Activated CD4-positive, alpha-beta T cell treated with anti-CD3 and anti-CD28 coated beads, Interleukin-2, amount 50 U/mL, for 24 hours (primary cell): ENCODE results near the gene SAFB2.

Experiments
- DNase-seq, 2 donors: peaks; one replicate each; pipeline ENCODE4 v3.0.0-alpha.2; 2020; ENCODE audit warnings: low read depth in 1 of 2, low spot score in 1 of 2

Gene SAFB2

DNA sequence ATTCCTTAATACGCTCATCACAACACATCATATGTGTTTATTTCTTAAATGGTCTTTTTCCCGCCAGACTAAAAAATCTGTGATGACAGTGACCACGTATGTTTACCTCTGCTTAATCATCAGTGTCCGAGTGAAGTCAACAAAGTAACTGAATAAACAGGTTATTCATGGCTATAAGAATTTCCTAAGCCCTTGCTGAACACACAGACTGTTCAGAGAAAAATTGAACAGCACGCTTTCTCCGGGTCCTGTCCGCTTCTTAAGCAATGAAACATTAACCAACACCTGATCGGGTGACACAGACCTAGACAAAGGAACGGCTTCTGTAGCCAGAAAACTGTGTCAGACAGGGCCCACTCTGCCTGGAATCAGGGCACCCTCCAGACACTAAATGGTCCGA, 14.3 kb downstream of the SAFB2 start:
- DNase-seq: no peak

DNA sequence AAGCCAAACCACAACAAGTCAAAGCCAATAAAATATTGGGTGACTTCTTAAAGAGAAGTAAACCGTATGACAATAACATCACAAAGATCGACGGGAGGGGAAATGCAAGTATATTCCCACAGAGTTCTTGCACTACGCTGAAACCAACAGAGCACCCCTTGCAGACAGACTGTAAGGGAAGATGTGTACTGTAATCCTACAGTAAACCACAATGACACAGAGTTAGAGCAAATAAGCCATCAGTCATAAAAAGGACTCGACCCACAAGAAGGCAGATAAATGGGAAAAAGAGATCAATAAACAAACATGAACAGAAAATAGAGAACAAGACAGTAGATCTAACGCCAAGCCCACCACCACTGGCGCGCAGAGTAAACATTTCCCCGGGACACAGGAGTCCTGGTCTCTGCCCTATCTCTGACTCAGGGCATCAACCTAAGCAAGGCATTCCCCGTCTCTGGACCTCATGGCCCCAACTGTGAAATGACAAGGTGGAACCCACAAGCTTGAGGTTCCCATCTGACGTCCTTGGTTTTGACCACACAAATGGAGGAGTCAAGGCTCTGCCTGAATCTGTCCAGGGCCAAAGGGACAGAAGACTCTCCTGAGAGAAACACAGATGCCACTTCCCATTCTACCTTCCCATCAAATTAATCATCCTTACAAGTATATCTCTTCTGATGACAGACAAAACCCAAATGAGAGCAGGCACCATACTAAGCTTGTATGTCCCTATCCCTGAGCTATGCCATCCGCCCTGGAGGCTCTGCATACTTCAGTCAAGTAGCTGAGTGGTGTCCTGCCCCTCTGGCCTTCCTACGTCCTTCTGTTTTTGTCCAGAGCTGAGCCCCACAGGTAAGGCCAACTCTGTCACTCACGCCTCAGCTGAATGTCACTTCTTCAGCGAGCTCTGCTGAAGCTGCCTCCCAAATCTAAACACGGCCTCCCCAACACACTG, 15.0 kb downstream of the SAFB2 start:
- DNase-seq: no peak

DNA sequence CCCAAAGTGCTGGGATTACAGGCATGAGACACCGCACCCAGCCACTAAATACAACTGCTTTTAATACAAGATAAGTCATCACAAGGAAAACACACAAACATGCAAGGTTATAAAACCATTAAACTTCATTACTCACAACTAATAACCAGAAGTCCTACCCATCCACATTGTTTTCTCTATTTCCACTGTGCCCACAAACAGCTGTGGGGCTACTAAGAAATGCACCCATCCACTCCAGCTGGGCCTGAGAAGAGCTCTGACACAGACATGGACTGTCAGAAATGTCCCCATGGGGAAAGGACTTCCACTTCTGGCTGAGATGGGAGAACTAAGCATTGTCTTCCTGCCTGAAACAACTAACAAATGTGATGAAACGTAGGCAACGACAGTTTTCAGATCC, 17.2 kb downstream of the SAFB2 start:
- no peak for DNase-seq

DNA sequence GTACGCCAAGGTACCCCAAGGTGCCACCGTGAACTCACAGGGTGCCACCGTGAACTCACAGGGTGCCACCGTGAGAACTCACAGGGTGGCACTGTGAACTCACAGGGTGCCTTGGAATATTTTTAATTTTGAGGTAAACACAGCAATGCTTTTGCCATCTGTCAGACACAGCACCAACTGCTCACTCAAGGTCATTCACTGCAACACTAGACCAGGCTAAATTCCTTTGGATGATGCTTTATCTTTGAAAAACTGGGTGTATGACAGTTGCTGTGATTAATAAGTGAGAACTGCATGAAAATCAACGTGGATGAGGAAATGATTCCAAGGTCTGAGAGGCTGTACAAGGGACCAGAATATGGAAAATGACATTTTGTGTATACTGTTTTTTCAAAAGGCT, 18.9 kb downstream of the SAFB2 start:
- no peak for DNase-seq

DNA sequence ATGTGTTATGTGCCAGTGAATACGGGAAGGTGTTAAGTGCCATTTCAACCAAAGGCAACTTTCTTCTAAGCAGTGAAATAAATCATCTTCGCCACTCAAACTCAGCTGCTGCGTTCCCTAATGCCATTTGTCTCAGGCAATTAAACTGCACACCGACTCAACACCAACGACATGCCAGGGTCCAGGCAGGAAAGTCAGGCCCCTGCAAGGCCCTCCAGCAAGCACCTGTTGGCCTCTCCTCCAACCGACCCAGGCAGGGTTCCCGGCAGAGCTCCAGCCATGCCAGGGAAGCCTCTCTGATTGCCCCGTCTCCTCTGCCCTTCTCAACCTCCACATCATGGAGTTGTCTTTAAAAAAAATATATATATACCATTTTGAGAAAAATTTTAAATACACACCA, 21.8 kb downstream of the SAFB2 start:
- no peak for DNase-seq

DNA sequence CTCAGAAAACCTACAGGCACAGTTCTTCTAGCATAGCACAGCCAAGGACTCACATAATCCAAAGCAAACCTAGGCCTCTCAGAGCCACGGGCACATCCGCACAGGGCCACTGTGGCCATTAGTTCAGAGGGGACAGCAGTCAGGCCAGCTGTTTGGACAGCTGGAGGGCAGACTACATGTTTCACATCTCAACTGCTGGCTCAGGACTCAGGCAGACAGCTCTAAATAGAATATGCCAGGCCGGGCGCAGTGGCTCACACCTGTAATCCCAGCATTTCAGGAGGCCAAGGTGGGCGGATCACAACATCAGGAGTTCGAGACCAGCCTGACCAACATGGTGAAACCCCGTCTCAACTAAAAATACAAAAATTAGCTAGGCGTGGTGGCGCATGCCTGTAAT, 26.8 kb downstream of the SAFB2 start:
- DNase-seq: no peak

DNA sequence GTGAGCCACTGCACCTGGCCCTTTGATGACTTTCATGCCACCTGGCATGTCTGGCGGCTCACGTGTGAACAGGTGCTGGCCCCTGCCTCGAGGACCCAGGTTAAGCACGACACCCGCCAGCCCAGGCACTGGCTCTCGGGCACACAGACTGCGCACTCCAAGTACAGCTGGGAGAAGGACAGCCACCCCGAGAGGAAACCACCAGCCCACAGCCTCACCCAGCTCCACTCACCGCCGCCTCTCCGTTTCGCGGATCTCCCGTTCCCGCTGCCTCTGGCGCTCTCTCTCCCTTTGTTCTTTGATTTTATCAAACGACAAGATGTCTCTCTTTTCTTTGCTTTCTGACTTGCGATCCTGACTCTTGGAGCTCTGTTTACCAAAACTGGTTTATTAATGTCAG, 27.4 kb downstream of the SAFB2 start:
- no peak for DNase-seq

DNA sequence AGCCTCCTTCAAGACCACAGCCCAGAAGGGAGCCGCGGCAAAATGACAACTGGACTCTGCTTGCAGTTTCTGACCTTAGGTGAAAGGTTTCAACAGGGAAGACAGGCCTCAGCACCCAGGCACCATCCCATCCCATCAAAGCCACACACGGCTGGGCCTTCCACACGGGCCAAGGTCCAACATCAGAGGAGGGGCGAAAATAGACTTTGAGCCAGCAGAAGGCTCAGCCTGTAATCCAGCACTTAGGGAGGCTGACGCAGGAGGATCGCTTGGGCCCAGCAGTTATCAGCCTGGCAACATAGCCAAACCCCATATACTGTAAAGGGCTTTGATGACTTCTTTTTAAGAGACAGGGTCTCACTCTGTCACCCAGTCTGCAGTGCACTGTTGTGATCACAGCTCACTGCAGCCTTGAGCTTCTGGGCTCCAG, 28.0 kb downstream of the SAFB2 start:
- no peak for DNase-seq

DNA sequence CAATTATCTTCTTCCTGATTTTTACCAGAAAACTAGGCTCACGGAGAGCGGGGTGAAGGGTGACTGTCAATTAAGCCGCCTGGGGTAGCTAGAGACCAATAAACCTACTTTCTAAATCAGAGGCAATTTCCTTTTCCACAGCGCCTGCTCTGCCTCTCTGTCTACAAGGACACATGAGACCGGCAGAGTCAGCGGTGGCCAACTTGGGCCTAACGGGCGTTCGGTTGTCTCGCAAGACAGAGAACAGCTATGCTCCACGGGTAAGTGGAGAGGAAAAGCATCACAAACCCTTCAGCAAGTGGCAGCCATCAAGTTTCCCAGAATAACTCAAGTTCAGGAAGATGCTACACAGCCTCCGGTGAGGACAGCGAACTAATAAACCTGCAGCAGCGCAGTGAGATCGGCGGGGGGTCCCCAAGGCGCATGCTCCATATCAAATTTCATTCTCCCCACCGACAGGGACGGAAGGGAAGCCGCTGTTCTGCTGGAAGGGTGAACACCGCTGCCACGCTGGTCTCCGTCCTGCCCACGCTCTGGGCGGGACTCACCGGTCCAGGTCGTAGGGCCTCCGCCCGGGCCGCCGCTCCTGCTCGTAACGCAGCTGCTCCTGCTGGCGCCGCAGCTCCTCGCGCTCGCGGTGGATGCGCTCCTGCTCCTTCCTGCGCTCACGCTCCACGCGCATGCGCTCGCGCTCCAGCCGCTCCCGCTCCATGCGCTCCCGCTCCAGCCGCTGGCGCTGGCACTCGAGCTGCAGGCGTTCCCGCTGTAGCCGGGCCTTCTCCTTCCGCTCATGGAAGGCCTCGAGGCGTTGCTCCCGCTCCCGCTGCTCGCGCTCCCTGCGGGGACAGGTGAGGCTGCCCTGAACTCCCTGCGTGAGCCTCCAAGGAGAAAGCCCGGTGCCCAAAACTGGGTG, 29.0 kb downstream of the SAFB2 start:
- no peak for DNase-seq

DNA sequence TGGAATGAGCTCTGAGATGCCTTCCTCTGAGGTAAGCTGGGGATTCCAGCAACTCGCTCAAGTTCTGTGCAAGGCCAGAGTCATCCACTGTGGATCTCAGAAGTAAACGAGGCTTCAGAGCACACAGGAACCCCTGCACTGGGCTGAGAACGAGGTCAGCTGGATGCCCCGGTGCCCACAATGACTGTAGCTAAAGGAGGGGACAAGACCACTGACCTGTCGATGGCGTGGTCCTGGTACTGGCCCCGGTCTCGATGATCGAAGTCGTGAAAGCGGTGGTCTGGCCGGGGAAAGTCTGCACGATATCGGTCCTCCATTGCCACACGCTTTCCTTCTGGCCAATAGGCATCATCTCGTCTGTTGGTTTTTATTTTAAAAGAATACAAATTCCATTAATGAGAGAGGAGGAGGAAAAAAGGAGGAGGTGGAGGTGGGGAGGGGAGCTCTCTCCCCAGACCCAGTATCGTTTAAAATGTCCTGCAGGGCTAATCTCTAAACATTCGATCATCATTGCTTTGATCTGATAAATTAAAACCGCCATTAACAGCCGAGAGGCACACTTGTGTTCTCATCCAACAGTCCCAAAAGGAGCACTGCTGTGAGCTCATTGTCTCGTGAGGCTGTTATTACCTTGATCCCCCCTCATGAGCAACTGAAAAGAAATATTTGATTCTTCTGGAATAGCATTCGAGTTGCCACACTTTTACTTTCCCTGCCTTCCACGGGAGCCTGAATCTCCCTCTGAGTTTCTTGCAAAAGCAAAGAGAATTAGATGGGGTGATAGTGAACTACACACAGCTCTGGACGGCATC, 29.8 kb downstream of the SAFB2 start:
- no peak for DNase-seq

DNA sequence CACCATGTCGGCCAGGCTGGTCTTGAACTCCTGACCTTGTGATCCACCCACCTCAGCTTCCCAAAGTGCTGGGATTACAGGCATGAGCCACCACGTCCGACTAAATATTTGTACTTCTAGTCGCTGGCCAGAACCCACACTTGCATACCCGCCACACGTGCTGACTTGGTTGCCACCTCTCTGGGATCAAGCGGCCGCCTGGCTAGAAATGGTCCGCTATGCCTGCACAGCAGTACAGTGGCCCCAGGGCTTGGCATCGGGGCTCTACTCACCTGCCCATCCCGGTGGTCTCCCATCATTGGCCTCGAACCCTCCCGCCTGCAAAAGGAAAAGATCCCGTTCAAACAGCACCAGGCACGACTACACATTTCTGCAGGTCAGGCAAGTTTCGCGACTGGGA, 31.1 kb downstream of the SAFB2 start:
- no peak for DNase-seq

DNA sequence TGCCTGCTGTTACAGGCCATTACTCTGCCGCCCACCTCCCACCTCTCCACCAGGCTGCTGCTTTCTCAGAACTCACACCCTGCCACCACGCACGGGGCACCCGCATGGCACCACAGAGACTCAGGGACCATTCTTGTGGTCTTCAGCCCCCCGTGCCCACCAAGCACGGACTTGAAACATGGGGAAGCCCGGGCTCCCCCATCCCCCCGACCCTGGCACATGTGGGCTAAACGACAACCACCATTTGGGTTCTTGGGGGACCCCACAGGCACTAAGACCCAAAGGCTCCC, 31.8 kb downstream of the SAFB2 start:
- no peak for DNase-seq

DNA sequence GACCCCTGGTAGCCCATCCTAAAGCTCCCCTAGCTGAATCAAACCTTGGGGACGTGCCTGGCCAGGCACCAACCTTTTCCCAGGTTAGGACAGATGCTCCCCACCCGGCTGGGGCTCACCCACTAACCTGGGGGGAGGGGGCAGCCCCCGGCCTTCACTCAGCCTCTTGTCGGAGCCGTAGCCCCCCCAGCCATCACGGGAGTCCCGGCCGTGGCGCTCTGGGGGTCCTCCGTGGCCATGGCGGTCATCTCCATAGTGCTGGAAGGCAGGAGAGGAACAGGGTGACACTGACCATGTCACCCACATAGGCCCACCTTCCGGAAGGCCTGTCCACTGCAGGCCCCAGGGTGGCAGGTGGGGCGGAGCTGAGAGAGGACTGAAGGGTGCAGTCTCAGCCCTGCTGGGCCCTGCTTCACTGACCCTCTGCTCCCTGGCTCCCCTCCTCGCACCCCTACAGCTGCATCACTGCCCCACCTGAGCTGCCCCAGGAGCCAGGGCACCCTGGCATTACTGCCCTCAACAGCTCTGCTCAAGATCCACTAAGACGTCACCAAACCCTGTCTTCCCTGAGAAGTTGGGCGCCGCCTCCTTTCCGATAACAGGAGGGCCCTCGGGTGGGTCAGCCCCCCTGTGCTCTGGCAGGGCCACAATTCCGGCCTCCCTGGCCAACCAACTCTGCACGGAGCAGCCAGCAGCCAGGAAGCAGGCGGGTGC, 32.3 kb downstream of the SAFB2 start:
- no peak for DNase-seq

DNA sequence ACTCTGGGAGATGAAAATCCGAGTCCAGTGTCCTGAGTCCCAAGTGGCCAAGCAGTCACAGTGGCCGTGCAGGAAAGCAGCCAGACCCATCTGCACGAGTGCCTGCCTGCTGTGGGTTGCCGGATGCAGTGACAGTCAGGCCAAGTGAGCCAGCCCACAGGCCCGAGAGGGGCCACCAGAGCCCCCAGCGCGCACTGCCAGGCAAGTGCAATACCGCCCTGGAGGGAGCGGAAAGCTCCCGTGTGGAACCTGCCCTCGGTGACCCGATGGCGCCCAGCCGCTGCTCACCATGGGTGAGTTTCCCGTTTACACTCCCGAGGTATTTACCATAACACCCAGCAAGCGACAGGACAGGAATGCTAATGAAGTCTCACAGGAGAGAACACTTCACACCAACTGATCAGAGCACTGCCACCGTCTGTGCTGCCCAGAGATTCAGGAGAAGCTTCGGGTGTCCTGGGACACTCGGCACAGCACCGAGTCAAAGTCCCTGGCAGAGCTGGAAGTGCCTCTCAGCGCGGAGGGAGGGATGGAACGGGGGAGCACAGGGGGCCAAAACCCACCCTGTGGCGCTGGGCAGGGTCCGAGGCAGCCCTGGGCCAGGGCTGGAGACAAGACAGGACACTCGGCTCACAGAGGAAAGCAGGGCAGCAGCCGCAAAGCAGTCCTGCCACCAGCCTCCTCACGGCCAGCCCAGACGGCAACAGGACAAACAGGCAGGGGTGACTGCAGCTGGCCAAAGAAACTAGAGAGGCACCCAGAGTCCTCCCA, 33.5 kb downstream of the SAFB2 start:
- DNase-seq: no peak

DNA sequence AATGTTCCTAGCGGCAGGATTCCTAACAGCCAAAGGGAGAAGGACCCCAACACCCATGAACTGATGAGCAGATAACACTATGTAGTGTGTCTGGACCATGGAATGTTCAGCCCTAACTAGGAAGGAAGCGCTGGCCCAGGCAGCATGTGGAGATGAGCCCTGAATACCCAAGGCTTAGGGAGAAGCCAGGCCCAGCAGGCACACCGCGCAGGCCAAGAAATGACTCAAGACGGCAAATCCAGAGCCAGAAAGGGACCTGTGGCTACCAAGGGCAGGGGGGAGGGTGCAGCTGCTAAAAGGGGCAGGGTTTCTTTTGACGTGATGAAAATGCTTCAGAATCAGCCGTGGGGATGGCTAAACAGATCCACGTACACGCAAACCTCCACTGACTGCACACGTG, 34.1 kb downstream of the SAFB2 start:
- no peak for DNase-seq

DNA sequence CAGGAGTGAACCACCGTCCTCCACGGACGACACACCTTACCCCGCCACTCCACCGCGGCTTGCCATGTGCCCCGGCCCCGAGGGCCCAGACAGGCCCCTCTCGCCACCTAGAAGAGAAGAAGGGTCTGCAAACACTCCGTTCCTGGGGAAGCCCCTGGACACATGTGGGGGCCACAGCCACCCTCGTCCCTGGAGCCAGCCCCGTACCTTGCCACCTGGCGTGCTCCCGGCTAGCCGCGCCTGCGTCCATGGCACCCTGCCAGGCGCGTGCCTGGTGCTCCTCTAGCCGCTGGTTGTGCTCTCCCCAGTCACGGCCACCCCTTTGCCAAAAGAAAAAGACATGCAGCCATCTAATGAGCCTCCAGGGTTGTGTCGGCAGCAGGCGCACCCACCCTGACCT, 34.9 kb downstream of the SAFB2 start:
- no peak for DNase-seq

DNA sequence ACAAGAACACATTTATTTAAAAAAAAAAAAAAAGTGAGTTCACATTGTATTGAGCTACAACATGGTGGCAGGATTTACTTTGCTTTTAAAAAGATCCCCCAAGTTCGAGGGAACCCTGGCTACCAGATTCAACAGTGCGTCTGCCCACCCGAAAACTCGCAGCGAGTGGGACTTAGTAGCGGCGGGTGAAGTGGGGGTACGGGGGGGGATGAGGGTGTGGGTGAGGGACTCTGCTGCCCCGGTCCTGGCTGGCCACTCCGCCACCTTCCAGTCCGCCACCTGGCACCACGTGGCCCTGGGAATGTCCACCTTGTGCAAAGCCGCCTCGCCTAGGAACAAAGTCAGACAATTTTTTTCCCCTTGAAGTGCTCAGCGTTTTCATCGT, 35.5 kb downstream of the SAFB2 start:
- DNase-seq: no peak

DNA sequence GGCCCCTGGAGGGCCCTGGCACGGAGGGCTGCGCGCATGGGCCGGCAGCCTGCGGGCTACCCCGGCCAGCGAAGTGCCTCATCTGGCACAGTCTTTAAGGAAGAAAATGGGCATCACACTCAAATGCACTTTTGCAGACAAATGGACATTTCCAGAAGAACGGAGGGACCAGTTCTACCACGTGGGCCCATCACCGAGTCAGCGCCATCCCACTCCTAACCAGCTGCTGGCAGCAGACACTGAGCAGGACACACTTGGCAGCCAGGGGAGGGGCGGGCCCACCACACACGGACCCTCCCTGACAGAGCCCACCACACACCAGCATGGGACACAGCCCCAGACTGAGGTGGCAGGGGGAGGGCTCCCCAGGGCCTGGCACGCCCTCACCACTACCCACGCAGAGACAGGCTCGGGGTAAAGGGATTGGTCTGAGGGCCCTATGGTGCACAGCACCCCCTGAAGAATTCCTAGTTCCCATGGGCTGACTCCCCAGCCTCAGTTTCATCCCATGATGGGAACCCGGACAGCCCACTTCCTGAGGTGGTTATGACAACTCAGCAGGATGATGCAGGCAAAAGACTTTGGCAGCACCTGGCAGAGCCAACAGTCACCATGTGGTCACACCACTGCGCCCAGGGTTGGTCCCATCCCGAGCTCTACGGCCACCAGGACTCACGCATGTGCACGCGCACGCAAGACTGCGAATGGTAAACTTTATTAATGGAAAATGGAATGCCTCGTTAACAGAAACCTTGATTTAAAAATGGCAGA, 36.1 kb downstream of the SAFB2 start:
- no peak for DNase-seq
